ENCODE data around the gene IVNS1ABP.

IVNS1ABP gene

GRCh38 chr1:185279571-185279970 lies 37.5 kb downstream of the IVNS1ABP start:
- Histone ChIP-seq H3K4me3 (ENCODE audit: low read depth, low read length) (no peak overlapping the region), H2AFZ (ENCODE audit: low read length, unreplicated experiment) (no peak overlapping the region), H3K27ac (ENCODE audit: low read depth, low read length) (no peak overlapping the region), H3K36me3 (ENCODE audit: insufficient read depth, low read length) (no peaks in the 10 kb centered on the region), H3K4me1 (ENCODE audit: control insufficient read depth, insufficient read depth, low read length, unreplicated experiment) (peaks cover 6% of the 10 kb centered on the region), H3K79me2 (ENCODE audit: control insufficient read depth, insufficient read depth, low read length, unreplicated experiment) (no peaks in the 10 kb centered on the region), H3K27me3 (ENCODE audit: insufficient read depth, low read length) (no peaks in the 10 kb centered on the region)

GRCh38 chr1:185271921-185272320 lies 45.1 kb downstream of the IVNS1ABP start:
- Histone ChIP-seq H3K36me3 (ENCODE audit: insufficient read depth, low read length) (no peaks in the 10 kb centered on the region), H3K79me2 (ENCODE audit: control insufficient read depth, insufficient read depth, low read length, unreplicated experiment) (no peaks in the 10 kb centered on the region), H3K27ac (ENCODE audit: low read depth, low read length) (no peak overlapping the region), H2AFZ (ENCODE audit: low read length, unreplicated experiment) (no peak overlapping the region), H3K4me1 (ENCODE audit: control insufficient read depth, insufficient read depth, low read length, unreplicated experiment) (no peaks in the 10 kb centered on the region), H3K27me3 (ENCODE audit: insufficient read depth, low read length) (no peaks in the 10 kb centered on the region), H3K4me3 (ENCODE audit: low read depth, low read length) (no peak overlapping the region)

- H3K79me2 ChIP-seq (ENCODE audit: control insufficient read depth, insufficient read depth, low read length, unreplicated experiment): no peaks in the 10 kb centered on the region
- no peak overlapping the region for H2AFZ ChIP-seq (ENCODE audit: low read length, unreplicated experiment)
- H3K27ac ChIP-seq (ENCODE audit: low read depth, low read length): no peak overlapping the region
- no peak overlapping the region for H3K4me3 ChIP-seq (ENCODE audit: low read depth, low read length)
- no peaks in the 10 kb centered on the region for H3K36me3 ChIP-seq (ENCODE audit: insufficient read depth, low read length)
- H3K27me3 ChIP-seq (ENCODE audit: insufficient read depth, low read length): no peaks in the 10 kb centered on the region
- H3K4me1 ChIP-seq (ENCODE audit: control insufficient read depth, insufficient read depth, low read length, unreplicated experiment): no peaks in the 10 kb centered on the region
Observed at GRCh38 chr1:185268352-185268751, 48.7 kb downstream of the IVNS1ABP start.

GRCh38 chr1:185267701-185268100 lies 49.3 kb downstream of the IVNS1ABP start:
- Histone ChIP-seq H3K4me3 (ENCODE audit: low read depth, low read length) (no peak overlapping the region), H3K36me3 (ENCODE audit: insufficient read depth, low read length) (no peaks in the 10 kb centered on the region), H3K27ac (ENCODE audit: low read depth, low read length) (no peak overlapping the region), H2AFZ (ENCODE audit: low read length, unreplicated experiment) (no peak overlapping the region), H3K4me1 (ENCODE audit: control insufficient read depth, insufficient read depth, low read length, unreplicated experiment) (no peaks in the 10 kb centered on the region), H3K27me3 (ENCODE audit: insufficient read depth, low read length) (no peaks in the 10 kb centered on the region), H3K79me2 (ENCODE audit: control insufficient read depth, insufficient read depth, low read length, unreplicated experiment) (no peaks in the 10 kb centered on the region)

- Histone ChIP-seq H3K27ac (ENCODE audit: low read depth, low read length) (no peak overlapping the region), H3K27me3 (ENCODE audit: insufficient read depth, low read length) (no peaks in the 10 kb centered on the region), H2AFZ (ENCODE audit: low read length, unreplicated experiment) (no peak overlapping the region), H3K4me3 (ENCODE audit: low read depth, low read length) (no peak overlapping the region), H3K36me3 (ENCODE audit: insufficient read depth, low read length) (no peaks in the 10 kb centered on the region), H3K4me1 (ENCODE audit: control insufficient read depth, insufficient read depth, low read length, unreplicated experiment) (no peaks in the 10 kb centered on the region), H3K79me2 (ENCODE audit: control insufficient read depth, insufficient read depth, low read length, unreplicated experiment) (no peaks in the 10 kb centered on the region)
Observed at GRCh38 chr1:185267301-185267700, 49.7 kb downstream of the IVNS1ABP start.

- H3K4me1 ChIP-seq (ENCODE audit: control insufficient read depth, insufficient read depth, low read length, unreplicated experiment): peaks cover 5% of the 10 kb centered on the region
- no peak overlapping the region for H3K4me3 ChIP-seq (ENCODE audit: low read depth, low read length)
- H3K36me3 ChIP-seq (ENCODE audit: insufficient read depth, low read length): no peaks in the 10 kb centered on the region
- H3K27me3 ChIP-seq (ENCODE audit: insufficient read depth, low read length): no peaks in the 10 kb centered on the region
- no peaks in the 10 kb centered on the region for H3K79me2 ChIP-seq (ENCODE audit: control insufficient read depth, insufficient read depth, low read length, unreplicated experiment)
- no peak overlapping the region for H3K27ac ChIP-seq (ENCODE audit: low read depth, low read length)
- H2AFZ ChIP-seq (ENCODE audit: low read length, unreplicated experiment): no peak overlapping the region
Observed at GRCh38 chr1:185265314-185265713, 51.7 kb downstream of the IVNS1ABP start.

- Histone ChIP-seq H3K79me2 (ENCODE audit: control insufficient read depth, insufficient read depth, low read length, unreplicated experiment) (no peaks in the 10 kb centered on the region), H3K36me3 (ENCODE audit: insufficient read depth, low read length) (no peaks in the 10 kb centered on the region), H3K27ac (ENCODE audit: low read depth, low read length) (no peak overlapping the region), H3K27me3 (ENCODE audit: insufficient read depth, low read length) (no peaks in the 10 kb centered on the region), H3K4me3 (ENCODE audit: low read depth, low read length) (no peak overlapping the region), H3K4me1 (ENCODE audit: control insufficient read depth, insufficient read depth, low read length, unreplicated experiment) (peaks cover 20% of the 10 kb centered on the region), H2AFZ (ENCODE audit: low read length, unreplicated experiment) (no peak overlapping the region)
Observed at GRCh38 chr1:185263780-185264179, 53.3 kb downstream of the IVNS1ABP start.

- Histone ChIP-seq H3K27me3 (ENCODE audit: insufficient read depth, low read length) (no peaks in the 10 kb centered on the region), H3K36me3 (ENCODE audit: insufficient read depth, low read length) (no peaks in the 10 kb centered on the region), H3K4me3 (ENCODE audit: low read depth, low read length) (no peak overlapping the region), H3K4me1 (ENCODE audit: control insufficient read depth, insufficient read depth, low read length, unreplicated experiment) (peaks cover 20% of the 10 kb centered on the region), H3K27ac (ENCODE audit: low read depth, low read length) (no peak overlapping the region), H3K79me2 (ENCODE audit: control insufficient read depth, insufficient read depth, low read length, unreplicated experiment) (no peaks in the 10 kb centered on the region), H2AFZ (ENCODE audit: low read length, unreplicated experiment) (no peak overlapping the region)
Observed at GRCh38 chr1:185263292-185263691, 53.8 kb downstream of the IVNS1ABP start.

GRCh38 chr1:185262151-185262550 lies 54.9 kb downstream of the IVNS1ABP start:
- no peaks in the 10 kb centered on the region for H3K36me3 ChIP-seq (ENCODE audit: insufficient read depth, low read length)
- no peaks in the 10 kb centered on the region for H3K27me3 ChIP-seq (ENCODE audit: insufficient read depth, low read length)
- no peak overlapping the region for H3K4me3 ChIP-seq (ENCODE audit: low read depth, low read length)
- H3K79me2 ChIP-seq (ENCODE audit: control insufficient read depth, insufficient read depth, low read length, unreplicated experiment): no peaks in the 10 kb centered on the region
- H3K4me1 ChIP-seq (ENCODE audit: control insufficient read depth, insufficient read depth, low read length, unreplicated experiment): peaks cover 20% of the 10 kb centered on the region
- no peak overlapping the region for H3K27ac ChIP-seq (ENCODE audit: low read depth, low read length)
- no peak overlapping the region for H2AFZ ChIP-seq (ENCODE audit: low read length, unreplicated experiment)

- H2AFZ ChIP-seq (ENCODE audit: low read length, unreplicated experiment): no peak overlapping the region
- no peaks in the 10 kb centered on the region for H3K79me2 ChIP-seq (ENCODE audit: control insufficient read depth, insufficient read depth, low read length, unreplicated experiment)
- peak overlapping the region; percentile 44; the same call in 1 of the 2 replicates for H3K27ac ChIP-seq (ENCODE audit: low read depth, low read length)
- no peaks in the 10 kb centered on the region for H3K27me3 ChIP-seq (ENCODE audit: insufficient read depth, low read length)
- peaks cover 20% of the 10 kb centered on the region for H3K4me1 ChIP-seq (ENCODE audit: control insufficient read depth, insufficient read depth, low read length, unreplicated experiment)
- H3K36me3 ChIP-seq (ENCODE audit: insufficient read depth, low read length): no peaks in the 10 kb centered on the region
- no peak overlapping the region for H3K4me3 ChIP-seq (ENCODE audit: low read depth, low read length)
Observed at GRCh38 chr1:185260611-185261010, 56.4 kb downstream of the IVNS1ABP start.

GRCh38 chr1:185258676-185259075 lies 58.4 kb downstream of the IVNS1ABP start:
- Histone ChIP-seq H3K36me3 (ENCODE audit: insufficient read depth, low read length) (no peaks in the 10 kb centered on the region), H3K4me1 (ENCODE audit: control insufficient read depth, insufficient read depth, low read length, unreplicated experiment) (peaks cover 20% of the 10 kb centered on the region), H2AFZ (ENCODE audit: low read length, unreplicated experiment) (no peak overlapping the region), H3K79me2 (ENCODE audit: control insufficient read depth, insufficient read depth, low read length, unreplicated experiment) (no peaks in the 10 kb centered on the region), H3K27ac (ENCODE audit: low read depth, low read length) (no peak overlapping the region), H3K27me3 (ENCODE audit: insufficient read depth, low read length) (no peaks in the 10 kb centered on the region), H3K4me3 (ENCODE audit: low read depth, low read length) (no peak overlapping the region)

- H3K4me3 ChIP-seq (ENCODE audit: low read depth, low read length): no peak overlapping the region
- H3K27ac ChIP-seq (ENCODE audit: low read depth, low read length): no peak overlapping the region
- no peaks in the 10 kb centered on the region for H3K36me3 ChIP-seq (ENCODE audit: insufficient read depth, low read length)
- peaks cover 20% of the 10 kb centered on the region for H3K4me1 ChIP-seq (ENCODE audit: control insufficient read depth, insufficient read depth, low read length, unreplicated experiment)
- no peaks in the 10 kb centered on the region for H3K27me3 ChIP-seq (ENCODE audit: insufficient read depth, low read length)
- no peaks in the 10 kb centered on the region for H3K79me2 ChIP-seq (ENCODE audit: control insufficient read depth, insufficient read depth, low read length, unreplicated experiment)
- H2AFZ ChIP-seq (ENCODE audit: low read length, unreplicated experiment): no peak overlapping the region
Observed at GRCh38 chr1:185257950-185258208, 59.2 kb downstream of the IVNS1ABP start.

Measured in ACC112 (cell line).